MCF 10A (cell line): ENCODE results near the gene U2AF2. TPM values are rescaled to one million over a fixed set of nuclear protein-coding genes. Genes with fewer than 3 reads are reported as not detected.

Source experiments
- BruUV-seq: library from RNA; stranded (reverse); fragments of 400-500 nt; replicated peaks from 2 replicates; lab custom pipeline; 2021; lab: Mats Ljungman, UMichigan
- CTCF ChIA-PET: fragments of 300-600 bp; sonication (Branson Sonifier 250); formaldehyde crosslinking; extraction: SDS; loops from one replicate; lab custom pipeline; 2021; ENCODE audit warnings: antibody characterized with exemption, inconsistent platforms; lab: Yijun Ruan, JAX
- POLR2A ChIA-PET: fragments of 300-600, 350-650 bp; sonication (Branson Sonifier 250); formaldehyde crosslinking; extraction: SDS; loops from one replicate; lab custom pipeline; 2020; ENCODE audit warnings: antibody characterized with exemption, inconsistent platforms; lab: Yijun Ruan, JAX
- DNase-seq: peaks from one replicate; pipeline ENCODE4 v3.0.0-alpha.2; 2018; ENCODE audit not compliant: unreplicated experiment
- H3K27ac Mint-ChIP-seq: one replicate; pipeline ENCODE4 v1.8.0; 2022; ENCODE audit warnings: mild to moderate bottlenecking, low read depth, mixed read lengths; ENCODE audit not compliant: unreplicated experiment
- H3K27me3 Mint-ChIP-seq: one replicate; pipeline ENCODE4 v1.8.0; 2022; ENCODE audit warnings: mixed read lengths; ENCODE audit not compliant: insufficient read depth, unreplicated experiment
- H3K36me3 Mint-ChIP-seq: one replicate; pipeline ENCODE4 v1.8.0; 2022; ENCODE audit warnings: mild to moderate bottlenecking, moderate library complexity, mixed read lengths; ENCODE audit not compliant: insufficient read depth, unreplicated experiment
- H3K4me1 Mint-ChIP-seq: one replicate; pipeline ENCODE4 v1.8.0; 2022; ENCODE audit warnings: mixed read lengths; ENCODE audit not compliant: insufficient read depth, unreplicated experiment
- H3K4me3 Mint-ChIP-seq: one replicate; pipeline ENCODE4 v1.8.0; 2022; ENCODE audit warnings: mild to moderate bottlenecking, moderate library complexity, mixed read lengths; ENCODE audit not compliant: unreplicated experiment
- H3K9me3 Mint-ChIP-seq: one replicate; pipeline ENCODE4 v1.8.0; 2022; ENCODE audit warnings: mixed read lengths; ENCODE audit not compliant: unreplicated experiment
- intact Hi-C: fragments of 100-400 bp; cut with micrococcal nuclease; formaldehyde crosslinking; loops from 2 replicates; pipeline ENCODE4 v1.14.1; 2022
- total RNA-seq: library from RNA; stranded (reverse); gene quantifications from 2 replicates; pipeline ENCODE4 v1.2.3, GENCODE V29; 2022
- TF ChIP-seq, protein P1 (sequence below): fragments of 200-600 bp; IDR thresholded peaks from one replicate; pipeline ENCODE4 v1.8.0; 2022; ENCODE audit warnings: antibody characterized with exemption, mild to moderate bottlenecking; ENCODE audit not compliant: unreplicated experiment

U2AF2 gene
- total RNA-seq, 1 experiment from 2014 or later: 280 TPM

DNA sequence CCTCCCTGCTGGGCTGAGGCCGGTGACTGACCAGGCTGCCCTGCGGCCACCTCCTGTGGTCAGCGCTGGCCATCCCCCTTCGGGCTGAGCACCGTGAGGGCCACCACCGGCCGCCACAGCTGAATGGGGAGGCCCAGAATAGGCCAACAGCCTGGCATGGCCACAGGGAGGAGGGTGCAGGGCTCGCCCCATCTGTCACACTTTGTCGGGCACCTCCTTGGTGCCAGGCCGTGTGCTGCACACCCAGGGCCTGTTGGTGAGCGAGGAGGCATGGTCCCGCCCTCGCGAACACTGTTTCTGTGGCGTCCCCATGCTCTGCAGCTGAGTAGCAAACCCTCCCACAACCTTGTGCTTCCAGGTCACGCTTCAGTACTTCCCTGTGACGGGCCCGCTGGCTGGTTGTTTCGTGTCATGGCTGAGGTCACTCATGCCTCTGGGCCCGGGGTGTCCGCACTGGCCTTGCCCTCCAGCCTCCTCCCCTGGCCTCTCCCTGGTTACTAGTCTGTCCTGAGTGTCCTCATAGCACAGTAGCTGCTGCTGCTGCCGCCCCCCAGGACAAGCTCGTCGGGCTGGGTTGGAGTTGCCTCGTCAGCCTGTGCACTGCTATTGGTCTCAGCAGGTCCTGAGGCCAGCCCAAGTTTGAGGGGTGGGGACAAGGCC lies 35.4 kb downstream of the U2AF2 start:
- H3K9me3 Mint-ChIP-seq: no peaks in the 10 kb centered on the region
- H3K27ac Mint-ChIP-seq: no peak overlapping the region
- ChIA-PET POLR2A (no interaction called here), CTCF (no interaction called here)
- H3K27me3 Mint-ChIP-seq: no peaks in the 10 kb centered on the region
- no peak overlapping the region for H3K4me3 Mint-ChIP-seq
- DNase-seq: no peak
- TF ChIP-seq, protein P1, sequence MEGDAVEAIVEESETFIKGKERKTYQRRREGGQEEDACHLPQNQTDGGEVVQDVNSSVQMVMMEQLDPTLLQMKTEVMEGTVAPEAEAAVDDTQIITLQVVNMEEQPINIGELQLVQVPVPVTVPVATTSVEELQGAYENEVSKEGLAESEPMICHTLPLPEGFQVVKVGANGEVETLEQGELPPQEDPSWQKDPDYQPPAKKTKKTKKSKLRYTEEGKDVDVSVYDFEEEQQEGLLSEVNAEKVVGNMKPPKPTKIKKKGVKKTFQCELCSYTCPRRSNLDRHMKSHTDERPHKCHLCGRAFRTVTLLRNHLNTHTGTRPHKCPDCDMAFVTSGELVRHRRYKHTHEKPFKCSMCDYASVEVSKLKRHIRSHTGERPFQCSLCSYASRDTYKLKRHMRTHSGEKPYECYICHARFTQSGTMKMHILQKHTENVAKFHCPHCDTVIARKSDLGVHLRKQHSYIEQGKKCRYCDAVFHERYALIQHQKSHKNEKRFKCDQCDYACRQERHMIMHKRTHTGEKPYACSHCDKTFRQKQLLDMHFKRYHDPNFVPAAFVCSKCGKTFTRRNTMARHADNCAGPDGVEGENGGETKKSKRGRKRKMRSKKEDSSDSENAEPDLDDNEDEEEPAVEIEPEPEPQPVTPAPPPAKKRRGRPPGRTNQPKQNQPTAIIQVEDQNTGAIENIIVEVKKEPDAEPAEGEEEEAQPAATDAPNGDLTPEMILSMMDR: no peak
- intact Hi-C loops: no loop called here
- H3K36me3 Mint-ChIP-seq: peaks cover 49% of the 10 kb centered on the region
- H3K4me1 Mint-ChIP-seq: no peaks in the 10 kb centered on the region
- no TSS peak for BruUV-seq

DNA sequence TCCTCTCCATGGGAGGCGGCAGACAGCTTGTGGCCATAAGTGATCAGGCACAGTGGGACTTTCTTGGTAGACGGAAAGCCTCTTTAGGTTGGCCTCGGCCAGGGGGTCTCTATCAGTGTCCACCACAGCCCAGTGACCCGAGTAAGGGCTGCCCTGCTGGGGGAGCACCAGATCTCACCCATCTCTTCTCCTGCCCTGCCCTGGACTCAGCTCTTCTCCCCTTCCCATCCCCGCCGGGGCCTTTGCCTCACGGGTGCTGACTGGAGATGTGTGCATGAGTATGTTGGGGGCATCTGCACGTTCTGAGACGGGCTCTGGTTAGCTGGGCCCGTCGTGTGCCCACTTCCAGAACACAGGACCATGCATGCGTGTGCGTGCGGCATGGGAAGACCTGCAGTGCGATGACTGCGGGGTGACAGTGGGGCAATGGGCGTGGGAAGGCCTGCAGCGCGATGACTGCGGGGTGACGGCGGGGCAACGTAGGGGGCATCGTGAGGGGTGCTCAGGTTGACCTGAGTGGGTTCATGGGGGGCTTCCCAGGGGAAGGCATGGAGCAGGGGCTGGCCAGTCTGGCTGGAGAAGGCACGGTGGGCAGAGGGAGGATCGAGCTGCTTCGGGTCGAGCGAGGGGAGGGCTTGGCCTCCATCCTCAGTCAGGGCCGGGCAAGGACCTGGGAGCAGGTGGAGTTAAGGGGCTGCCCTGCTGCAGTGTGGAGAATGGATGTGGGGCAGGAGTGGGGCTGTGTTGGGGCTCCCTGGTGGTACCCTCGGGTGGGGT lies 36.1 kb downstream of the U2AF2 start:
- ChIA-PET POLR2A (no interaction called here), CTCF (interaction anchor here (0.6 kb wide), 1 partner anchor 13 kb away, joined by 4 read pairs; no protein-coding TSS in a partner anchor)
- Mint-ChIP-seq H3K27ac (no peak overlapping the region), H3K4me1 (no peaks in the 10 kb centered on the region), H3K36me3 (peaks cover 49% of the 10 kb centered on the region), H3K27me3 (no peaks in the 10 kb centered on the region), H3K9me3 (no peaks in the 10 kb centered on the region), H3K4me3 (no peak overlapping the region)
- TF ChIP-seq, protein P1: no peak
- no TSS peak for BruUV-seq
- intact Hi-C loops: no loop called here
- DNase-seq: no peak

GRCh38 chr19:55691561-55692481 lies 37.0 kb downstream of the U2AF2 start:
- Mint-ChIP-seq H3K9me3 (no peaks in the 10 kb centered on the region), H3K36me3 (peaks cover 49% of the 10 kb centered on the region)
- CTCF ChIA-PET: interaction anchor here (0.6 to 0.9 kb wide), 2 partner anchors 11 to 12 kb away, joined by 3 to 4 read pairs; no protein-coding TSS in a partner anchor

More at GRCh38 chr19:55691561-55692481, 37.0 kb downstream of the U2AF2 start:
- H3K4me1 Mint-ChIP-seq: no peaks in the 10 kb centered on the region
- POLR2A ChIA-PET: no interaction called here
- no peak for DNase-seq
- H3K4me3 Mint-ChIP-seq: no peak overlapping the region
- TF ChIP-seq, protein P1: no peak
- H3K27me3 Mint-ChIP-seq: no peaks in the 10 kb centered on the region
- BruUV-seq: no TSS peak
- intact Hi-C loops: no loop called here
- no peak overlapping the region for H3K27ac Mint-ChIP-seq
